GM18502 (cell line): ENCODE measurements around the gene PDE1A.
A peak's percentile ranks its signal among the peaks of the same experiment; 100 is the strongest.
"Not testable (repeated sequence)": the region's sequence is repeated elsewhere in the genome, so short reads cannot be mapped to it uniquely, and the experiment has no call there.

Experiments used
- ATAC-seq: cut with Tn5 transposase; IDR thresholded peaks from one replicate; pipeline ENCODE4 v1.9.1; 2021; ENCODE audit warnings: mild to moderate bottlenecking; ENCODE audit not compliant: unreplicated experiment, poor library complexity

The PDE1A gene

GRCh38 chr2:182291296-182291695 lies 135.5 kb downstream of the PDE1A start:
- no peak for ATAC-seq

GRCh38 chr2:182283512-182283911 lies 143.3 kb downstream of the PDE1A start:
- no peak for ATAC-seq

- ATAC-seq = no peak
Observed at GRCh38 chr2:182281276-182281675, 145.6 kb downstream of the PDE1A start.

- ATAC-seq = no peak
Observed at GRCh38 chr2:182280118-182280517, 146.7 kb downstream of the PDE1A start.

GRCh38 chr2:182276662-182277061 lies 150.2 kb downstream of the PDE1A start:
- not testable (repeated sequence) for ATAC-seq

- ATAC-seq = no peak
Observed at GRCh38 chr2:182267971-182268370, 158.9 kb downstream of the PDE1A start.

GRCh38 chr2:182266909-182267308 lies 159.9 kb downstream of the PDE1A start:
- no peak for ATAC-seq

- no peak for ATAC-seq
Observed at GRCh38 chr2:182265718-182266117, 161.1 kb downstream of the PDE1A start.

- ATAC-seq = no peak
Observed at GRCh38 chr2:182261860-182262387, 164.9 kb downstream of the PDE1A start.

GRCh38 chr2:182259629-182260150 lies 167.1 kb downstream of the PDE1A start:
- ATAC-seq = no peak

- no peak for ATAC-seq
Observed at GRCh38 chr2:182252534-182252933, 174.3 kb downstream of the PDE1A start.

- no peak for ATAC-seq
Observed at GRCh38 chr2:182248898-182249297, 177.9 kb downstream of the PDE1A start.

- ATAC-seq = no peak
Observed at GRCh38 chr2:182248362-182248761, 178.5 kb downstream of the PDE1A start.

GRCh38 chr2:182247831-182248230 lies 179.0 kb downstream of the PDE1A start:
- ATAC-seq = no peak

GRCh38 chr2:182245963-182246362 lies 180.9 kb downstream of the PDE1A start:
- peak; percentile 67 for ATAC-seq

GRCh38 chr2:182242609-182243008 lies 184.2 kb downstream of the PDE1A start:
- ATAC-seq = no peak

- no peak for ATAC-seq
Observed at GRCh38 chr2:182241936-182242335, 184.9 kb downstream of the PDE1A start.

GRCh38 chr2:182240862-182241371 lies 185.9 kb downstream of the PDE1A start:
- peak; percentile 100 for ATAC-seq

- ATAC-seq = no peak
Observed at GRCh38 chr2:182230561-182230960, 196.3 kb downstream of the PDE1A start.

GRCh38 chr2:182229297-182229696 lies 197.5 kb downstream of the PDE1A start:
- no peak for ATAC-seq

GRCh38 chr2:182228741-182229140 lies 198.1 kb downstream of the PDE1A start:
- ATAC-seq = no peak

GRCh38 chr2:182228073-182228473 lies 198.8 kb downstream of the PDE1A start:
- no peak for ATAC-seq
